NCI-H748 treated with DMSO at 0.1 percent for 48 hours (cell line): ENCODE measurements around the gene PITHD1.
A peak's percentile ranks its signal among the peaks of the same experiment; 100 is the strongest.
"Not testable (repeated sequence)": the region's sequence is repeated elsewhere in the genome, so short reads cannot be mapped to it uniquely, and the experiment has no call there.

Source experiments
- DNase-seq: peaks from one replicate; lab custom pipeline; 2025; lab: John Stamatoyannopoulos, UW

Gene PITHD1

DNA sequence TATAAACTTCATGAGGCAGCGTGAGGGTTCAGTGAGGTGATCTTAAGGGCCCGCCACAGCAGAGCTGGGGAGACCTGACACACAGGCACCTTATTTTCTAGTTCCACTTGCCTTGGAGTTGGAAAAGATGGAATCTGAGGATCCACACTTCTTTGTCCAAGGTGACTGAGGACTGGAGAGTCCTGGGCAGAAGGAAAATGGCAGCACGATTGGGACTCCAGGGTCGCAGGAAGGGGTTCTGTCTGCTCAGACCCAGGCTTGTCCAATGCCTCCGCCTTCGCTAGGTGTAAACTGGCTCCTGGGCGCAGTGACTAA lies 21.0 kb downstream of the PITHD1 start:
- no peak for DNase-seq

DNA sequence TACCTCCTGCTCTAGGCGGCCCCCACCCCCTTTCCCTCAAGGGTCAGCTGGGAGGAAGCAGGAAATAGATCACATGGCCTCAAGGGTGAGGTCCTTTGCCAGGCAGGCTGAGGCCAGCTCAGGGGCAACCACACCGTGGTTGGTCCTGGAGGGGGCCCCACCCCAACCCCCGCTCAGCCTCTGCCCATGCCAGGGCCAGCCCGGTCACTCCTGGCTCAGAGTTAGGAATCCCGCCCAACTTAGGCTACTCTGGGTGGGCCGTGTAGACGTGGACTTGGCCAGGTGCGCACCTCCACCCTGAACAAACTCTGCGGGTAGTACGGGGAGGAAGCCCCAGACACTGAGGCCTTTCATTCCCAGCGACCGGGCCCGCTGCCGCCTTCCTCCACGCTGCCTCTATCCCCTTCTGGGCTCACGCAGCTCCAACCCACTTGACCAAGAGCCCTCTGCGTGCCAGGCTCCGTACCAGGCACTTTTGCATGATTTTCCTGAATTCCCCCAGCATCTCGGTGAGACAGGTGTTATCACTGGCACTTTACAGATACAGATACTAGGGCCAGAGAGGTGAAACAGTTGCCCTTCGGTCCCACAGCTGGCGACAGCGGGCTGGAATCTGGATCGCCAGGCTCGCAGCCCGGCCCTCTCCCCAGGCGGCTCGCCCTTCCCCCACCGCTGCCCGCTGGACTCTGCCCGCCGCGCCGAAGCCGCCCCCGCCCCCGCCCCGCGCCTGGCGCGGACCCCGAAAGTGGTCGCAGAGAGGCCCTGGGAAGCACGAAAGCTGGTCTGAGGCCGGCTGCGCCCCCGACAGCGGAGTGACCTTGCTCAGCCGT lies 21.6 kb downstream of the PITHD1 start:
- DNase-seq, result no peak

DNA sequence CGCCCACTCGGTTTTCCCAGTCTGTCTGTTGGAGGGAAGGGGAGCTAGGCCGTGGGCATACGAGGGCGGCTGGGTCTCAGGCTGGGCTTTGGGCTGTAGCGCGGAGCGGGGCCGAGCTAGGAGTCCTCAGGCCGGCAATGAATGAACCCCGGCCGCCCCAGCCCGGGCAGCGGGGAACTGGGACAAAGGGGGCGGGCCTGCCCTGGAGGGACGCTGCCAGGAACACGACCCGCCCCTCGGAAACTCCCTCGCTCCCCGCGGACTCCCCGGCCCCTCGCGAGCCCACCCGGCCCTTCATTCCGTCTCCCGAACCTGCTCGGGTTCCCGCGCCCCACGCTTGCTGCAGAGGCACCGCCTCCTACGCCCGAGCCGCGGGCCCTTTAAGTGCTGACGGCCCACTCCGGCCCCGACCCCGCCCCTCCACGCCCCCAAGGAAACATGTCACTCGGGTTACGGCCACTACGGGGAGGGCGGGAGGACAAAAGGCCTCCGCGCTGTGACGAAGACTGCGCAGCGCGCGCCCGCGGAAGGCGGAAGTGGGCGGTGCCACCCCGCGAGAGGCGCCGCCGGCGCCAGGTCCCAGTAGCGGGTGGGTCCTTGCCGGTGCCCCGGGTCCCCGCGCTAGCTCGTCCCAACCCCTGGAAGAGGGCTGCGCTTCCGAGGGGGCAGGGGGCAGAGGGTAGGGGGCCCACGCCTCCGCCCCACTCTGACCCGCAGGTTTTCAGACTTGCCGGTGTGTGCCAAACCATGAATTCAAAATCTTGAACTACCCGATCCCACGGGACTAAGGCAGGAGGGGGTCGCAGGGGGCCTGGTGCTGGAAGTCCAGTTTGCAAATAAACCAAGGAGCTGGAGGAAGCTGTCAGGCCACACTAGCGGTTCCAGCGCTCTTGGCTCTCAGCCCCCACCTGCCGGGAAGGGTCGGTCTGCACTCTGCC lies 22.5 kb downstream of the PITHD1 start, which contains the start of gene GALE:
GALE (minus strand) TSS at position 355 of the 938 bp plus-strand sequence. CDS start 1,747 bp downstream, outside the sequence.
- DNase-seq, result peak; percentile 64

DNA sequence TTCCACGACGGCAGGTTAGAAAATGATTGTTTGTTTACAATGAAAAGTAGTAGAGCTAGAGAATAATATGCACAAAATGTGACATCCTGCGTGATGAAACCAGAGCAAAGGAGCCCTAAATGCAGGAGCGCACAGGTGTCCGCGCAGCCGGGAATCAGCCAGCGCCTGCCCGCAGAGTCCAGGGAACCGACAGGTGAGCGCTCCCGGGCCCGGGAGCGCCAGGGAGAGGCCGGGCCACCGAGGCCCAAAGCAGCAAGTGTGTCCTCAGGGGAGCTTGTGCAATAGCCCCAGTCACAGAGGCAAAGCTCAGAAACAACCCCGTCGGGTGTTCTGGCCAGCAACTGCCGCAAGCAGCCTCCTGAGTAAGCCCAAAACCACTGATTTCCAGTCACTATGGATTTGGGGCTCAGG lies 23.1 kb downstream of the PITHD1 start:
- DNase-seq, result no peak

DNA sequence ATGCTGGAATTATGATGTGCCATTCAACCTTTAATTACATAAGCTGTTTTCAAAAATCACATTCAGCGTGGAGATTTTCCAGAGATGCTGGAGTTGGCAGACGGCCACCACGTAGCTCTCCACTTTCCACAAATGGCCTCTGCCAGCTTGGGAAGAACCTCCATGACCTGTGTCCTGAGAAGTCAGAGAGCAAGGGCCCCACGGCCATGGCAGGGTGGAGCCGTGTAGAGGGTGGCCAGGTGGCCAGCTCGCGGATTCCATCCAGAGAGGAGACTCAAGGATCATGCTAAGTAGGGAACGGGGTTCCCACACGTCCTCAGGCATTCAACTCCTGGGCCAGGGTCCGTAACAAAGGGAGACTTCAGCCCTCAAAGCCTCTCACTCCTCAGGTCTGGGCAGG lies 23.7 kb downstream of the PITHD1 start:
- no peak for DNase-seq

DNA sequence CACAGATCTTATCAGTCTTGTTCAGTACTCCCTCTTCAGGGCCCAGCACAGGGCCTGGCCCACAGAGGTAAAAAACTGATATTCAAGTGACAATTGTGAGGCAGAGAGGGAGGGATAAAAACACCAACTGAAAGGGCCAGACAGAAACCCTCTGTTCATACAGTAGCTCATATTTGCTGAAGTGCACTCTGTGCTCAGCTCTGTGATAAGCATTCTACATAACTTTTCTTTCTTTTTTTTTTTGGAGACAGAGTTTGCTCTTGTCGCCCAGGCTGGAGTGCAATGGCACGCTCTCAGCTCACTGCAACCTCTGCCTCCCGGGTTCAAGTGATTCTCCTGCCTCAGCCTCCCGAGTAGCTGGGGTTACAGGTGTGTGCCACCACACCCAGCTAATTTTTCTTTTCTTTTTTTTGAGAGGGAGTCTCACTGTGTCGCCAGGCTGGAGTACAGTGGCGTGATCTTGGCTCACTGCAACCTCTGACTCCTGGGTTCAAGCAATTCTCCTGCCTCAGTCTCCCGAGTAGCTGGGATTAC lies 24.7 kb downstream of the PITHD1 start:
- DNase-seq, result not testable (repeated sequence)

DNA sequence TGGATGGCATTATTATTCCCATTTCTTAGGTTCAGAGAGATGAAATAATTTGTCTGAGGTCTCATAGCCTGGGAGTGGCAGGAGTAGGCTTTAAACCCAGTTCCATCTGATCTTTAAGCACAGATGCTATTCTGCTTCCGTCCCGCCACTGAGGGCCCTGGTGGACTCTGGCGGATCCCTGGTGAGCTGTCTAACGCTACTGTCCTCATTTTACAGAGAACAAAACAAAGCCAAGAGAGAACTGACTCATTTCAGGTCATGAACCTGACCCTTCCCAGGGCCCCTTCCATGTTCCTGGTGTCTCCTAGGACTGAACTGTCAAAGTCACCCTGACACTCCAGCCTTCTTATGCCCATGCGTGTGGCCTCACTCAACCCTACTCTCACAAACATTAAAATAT lies 25.5 kb downstream of the PITHD1 start:
- no peak for DNase-seq

DNA sequence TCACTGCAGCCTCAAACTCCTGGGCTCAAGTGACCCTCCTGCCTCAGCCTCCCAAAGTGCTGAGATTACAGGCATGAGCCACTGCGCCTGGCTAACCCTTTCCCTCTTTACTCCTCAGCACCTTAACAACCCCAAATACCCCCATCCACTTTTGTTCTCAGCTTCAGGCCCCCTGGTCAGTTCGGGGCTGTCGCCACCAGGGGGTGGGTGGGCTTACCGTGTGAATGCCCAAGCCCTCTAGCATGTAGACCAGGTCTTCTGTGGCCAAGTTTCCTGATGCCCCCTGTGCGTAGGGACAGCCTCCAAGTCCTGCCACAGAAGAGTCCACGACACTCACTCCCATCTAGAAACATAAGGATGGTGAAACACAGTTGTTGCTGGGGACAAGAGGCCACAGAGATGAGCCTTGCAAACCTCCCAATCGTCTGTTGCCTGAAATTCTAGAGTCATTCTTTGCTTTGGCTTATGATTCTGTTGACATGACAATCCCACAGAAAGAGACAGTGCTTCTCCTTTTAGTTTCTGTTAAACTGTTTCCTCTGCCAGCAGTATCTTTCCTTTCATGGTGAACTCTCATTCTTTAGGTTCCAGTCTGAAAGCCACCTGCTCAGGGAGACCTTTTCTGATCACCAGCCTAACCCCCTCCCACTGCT lies 26.1 kb downstream of the PITHD1 start:
- DNase-seq, result no peak

DNA sequence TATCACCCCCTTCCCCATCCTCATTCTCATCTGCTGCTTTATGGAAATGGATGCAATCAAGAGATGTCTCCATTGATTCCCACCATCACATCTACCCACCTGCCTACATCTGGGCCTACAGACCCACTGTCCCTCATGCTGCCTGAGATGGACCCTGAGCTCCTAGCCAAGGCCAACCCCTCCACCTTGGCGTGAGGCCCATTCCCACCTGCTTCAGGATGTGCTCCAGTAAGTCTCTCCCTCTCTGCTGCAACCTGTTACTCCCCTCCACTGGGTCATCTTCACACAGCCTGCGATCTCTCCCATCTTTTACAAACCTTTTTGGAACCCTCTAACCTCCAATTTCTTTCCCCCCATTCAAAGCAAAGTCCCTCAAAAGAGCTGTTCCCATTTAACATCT lies 26.8 kb downstream of the PITHD1 start:
- no peak for DNase-seq

DNA sequence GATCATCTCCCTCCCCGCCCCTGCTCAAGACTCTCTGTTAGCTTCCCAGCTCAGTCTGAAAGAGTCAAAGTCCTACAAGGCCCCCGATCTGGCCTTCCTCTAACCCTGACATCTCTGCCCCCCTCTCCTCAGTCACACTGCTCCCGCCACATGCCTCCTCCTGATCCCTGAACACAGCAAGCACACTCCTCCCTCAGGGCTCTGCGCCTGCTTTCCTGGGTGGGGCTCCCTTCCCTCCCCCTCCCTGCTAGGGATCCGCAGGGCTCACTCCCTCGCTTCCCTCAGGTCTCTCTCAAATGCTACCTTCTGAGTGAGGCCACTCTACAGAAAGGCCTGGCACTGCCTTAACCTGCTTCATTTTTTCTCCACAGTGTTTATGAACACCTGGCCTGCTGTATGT lies 28.1 kb downstream of the PITHD1 start:
- DNase-seq, result no peak

DNA sequence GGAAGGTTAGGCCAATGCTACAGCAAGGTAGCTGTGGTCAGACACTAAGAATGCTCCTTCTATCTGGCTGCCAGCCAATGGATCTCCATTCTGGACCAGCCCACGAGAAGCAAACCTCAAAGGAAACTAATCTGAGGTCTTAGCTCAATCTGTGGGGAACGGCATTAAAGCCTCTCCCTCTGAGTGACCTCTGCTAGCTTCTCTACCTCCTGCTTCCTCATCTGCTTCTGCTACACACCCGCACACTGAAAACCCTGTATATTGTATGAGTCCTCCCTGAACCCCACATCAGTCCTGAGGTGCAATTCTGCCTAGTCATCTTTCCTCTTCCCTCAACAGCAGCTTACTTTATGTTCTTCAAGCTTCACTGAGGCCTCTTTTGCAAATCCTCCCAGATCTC lies 29.2 kb downstream of the PITHD1 start:
- no peak for DNase-seq

DNA sequence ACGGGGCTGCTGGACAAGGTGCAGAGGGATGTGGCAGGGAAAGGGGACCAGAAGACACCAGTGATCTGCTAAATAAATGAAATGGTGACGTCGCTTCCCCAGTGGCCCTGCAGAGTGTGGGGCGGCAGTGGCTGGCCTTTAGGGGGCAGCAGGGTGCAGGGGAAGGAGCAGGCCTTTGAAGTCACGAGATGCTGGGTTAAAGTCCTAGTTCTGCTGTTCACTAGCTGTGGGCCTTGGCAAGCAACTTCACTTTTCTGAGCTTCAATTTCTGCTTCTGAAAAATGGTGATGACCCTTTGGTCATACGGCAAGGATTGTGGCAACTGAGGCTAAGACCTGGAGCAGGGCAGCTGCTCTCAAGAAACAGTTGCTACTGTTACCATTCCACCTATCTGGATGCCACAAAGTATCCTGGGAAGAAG lies 31.5 kb downstream of the PITHD1 start:
- peak; percentile 25 for DNase-seq

DNA sequence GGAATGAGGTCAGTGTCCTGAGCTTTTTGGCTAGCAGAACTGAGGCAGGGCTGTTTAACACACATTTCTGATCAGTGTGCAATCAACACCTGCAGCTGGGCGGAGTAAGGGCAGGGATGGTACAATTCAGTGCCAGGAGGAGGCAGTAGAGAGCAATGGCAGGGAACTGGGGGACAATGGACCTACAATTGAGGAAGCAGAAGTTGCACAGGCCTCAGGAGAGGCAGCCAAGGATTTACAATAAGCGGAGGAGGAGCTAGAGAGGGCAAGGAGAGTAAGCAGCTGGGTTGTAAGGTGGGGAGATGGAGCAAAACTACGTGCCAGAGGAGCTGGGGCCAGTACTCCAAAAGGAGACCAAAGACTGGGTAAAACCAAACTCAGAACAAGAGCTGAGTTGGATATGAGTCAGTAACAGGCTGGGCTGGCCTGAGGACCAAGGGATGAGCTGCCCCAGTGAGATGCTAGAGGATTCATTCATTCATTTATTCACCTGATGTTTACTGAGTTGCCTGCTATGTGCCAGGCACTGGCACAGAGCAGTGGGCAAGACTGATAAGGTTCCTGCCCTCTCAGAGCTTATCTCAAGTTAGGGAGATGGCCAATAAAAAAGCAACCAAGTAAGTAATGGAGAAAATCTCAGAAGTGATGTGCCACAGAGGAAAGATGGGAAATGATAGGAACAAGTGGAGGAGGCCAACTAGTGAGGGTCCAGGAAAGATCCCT lies 32.8 kb downstream of the PITHD1 start:
- DNase-seq, result no peak

DNA sequence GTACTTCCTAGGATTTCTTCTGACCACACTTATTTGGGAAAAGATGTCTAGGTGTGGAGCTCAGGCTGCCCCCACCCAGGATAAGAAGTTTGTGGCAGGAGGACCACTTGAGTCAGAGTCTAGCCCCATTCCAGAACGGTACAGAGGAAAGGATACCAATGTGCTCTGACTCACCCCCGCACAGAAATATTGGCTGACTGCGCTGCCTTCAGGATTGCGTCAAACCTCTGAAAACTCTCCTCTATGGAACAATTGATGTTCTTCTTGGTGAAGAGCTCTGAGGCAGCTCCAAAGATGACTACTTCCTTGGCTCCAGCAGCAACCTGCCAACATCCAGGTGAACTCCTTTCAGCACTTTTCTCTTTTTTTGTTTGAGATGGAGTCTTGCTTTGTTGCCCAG lies 35.8 kb downstream of the PITHD1 start:
- no peak for DNase-seq

DNA sequence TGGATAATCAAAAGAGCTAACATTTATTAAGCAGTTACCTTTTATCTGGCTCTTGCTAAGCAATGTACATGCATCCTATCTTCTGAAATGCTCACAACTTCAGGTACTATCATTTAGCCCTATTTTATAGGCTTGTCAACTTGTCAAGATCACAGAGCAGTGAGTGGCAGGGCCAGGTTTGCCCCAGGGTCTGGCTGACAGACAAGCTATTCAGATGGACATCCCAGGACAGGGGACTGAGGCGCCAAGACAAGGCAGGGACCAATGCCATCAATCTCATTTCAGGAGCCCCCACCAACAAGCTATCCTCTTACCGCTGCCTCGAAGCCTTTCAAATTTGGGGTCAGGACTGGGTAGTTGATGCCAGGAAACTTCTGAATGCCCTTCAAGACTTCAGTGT lies 38.1 kb downstream of the PITHD1 start:
- no peak for DNase-seq

DNA sequence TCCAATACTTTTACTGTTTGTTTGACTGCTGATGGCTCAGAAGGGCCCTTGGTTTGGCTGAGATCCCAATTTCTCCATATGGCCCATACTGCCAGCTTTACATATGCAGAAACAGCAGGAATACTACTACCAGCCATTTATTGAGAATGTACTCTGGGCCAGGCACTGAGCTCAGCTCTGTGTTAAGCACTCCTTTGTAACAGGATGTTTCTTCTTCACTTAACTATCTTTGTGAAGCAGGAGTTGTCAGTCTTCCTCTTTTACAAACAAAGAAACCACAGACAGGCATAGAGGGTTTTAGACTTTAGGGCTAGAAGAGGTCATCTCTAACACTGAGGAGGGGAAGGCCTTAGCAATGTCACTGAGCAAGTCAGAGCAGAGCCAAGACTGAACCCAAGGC lies 38.7 kb downstream of the PITHD1 start:
- DNase-seq, result no peak

DNA sequence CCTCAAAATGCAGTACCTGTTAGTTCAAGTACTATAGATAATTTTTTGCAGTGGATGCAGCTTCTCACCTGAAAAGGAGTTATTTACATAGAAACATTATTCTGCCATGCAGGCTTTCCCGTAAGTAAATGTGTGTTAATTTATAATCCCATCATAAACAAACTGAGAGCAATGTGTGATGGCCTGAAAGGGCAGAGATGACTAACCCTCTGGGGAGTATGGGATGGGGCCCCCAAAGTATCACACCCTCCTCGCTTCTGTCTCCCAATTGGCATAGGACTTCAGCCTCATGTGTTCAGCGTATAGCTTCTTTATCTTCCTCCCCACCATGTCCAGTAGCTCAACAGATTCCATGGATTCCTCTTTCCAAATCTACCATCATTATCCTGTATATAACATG lies 39.4 kb downstream of the PITHD1 start:
- no peak for DNase-seq

DNA sequence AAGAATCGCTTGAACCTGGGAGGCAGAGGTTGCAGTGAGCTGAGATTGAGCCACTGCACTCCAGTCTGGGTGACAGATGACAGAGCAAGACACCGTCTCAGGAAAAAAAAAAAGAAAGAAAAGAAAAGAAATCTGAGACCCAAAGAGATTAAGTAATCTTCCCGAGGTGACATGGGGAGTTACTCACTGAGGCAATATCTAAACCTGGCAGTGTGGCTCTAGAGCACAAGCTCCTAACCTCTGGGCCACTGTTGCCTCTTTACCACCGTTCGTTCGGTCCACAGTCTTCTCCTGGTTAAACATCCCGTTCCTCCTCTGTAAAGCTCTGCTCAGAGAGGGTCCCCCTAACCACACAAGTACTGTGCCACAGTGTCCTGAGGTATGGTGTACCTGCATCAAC lies 45.5 kb downstream of the PITHD1 start:
- no peak for DNase-seq

DNA sequence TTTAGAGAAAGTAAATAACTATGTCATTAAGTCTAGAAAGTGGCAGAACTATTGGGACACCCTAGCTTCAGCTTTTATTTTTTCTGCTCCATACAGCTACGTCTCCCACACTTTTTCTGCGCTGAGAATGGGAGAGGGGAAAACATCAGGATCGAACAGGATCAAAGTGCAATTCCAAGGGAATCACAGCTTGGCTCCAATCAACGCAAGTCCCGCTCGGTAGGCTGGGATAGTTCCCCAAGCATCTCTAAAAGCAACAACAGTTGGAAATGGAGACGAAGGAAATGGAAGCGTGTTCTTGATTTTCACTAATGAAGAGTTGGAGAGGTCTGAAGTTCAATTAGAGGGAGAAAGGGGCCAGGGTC lies 46.5 kb downstream of the PITHD1 start:
- DNase-seq, result no peak

DNA sequence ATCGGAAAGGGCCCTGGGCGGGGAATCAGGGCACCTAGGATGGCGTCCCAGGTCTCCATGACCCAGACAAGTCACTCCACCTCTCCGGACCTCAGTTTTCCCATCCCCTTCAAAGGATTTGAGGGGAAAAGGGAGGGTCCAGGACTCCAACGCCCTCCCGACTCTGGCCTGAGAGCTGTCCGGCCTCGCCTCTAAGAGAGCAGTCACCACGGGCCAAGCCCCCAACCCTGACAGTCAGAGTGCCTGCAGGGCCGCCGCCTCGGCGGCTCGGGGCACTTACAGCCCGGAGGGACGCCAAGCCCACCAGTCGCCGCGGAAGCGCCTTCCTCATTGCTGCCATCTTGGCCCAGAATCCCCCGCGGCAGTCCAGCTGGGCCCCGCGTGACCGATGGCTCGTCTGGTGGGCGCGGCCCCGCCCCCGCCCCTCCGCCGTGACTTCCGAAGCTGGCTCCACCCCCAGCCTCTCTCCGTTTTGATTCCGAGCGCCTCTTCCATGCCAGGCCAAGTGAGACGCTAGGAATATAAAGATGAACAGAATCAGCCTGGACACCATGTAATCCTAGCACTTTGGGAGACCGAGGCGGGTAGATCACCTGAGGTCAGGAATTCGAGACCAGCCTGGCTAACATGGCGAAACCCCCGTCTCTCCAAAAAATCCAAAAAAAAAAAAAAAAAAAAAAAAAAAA lies 47.0 kb downstream of the PITHD1 start, which contains the start of gene HMGCL:
HMGCL (minus strand) TSS at position 354 of the 686 bp plus-strand sequence; CDS start at position 340, 14 bp downstream.
- peak; percentile 72 for DNase-seq
